Epithelial cell of esophagus (primary cell): ENCODE measurements around the gene LTBP1.

Experiments used
- DNase-seq: peaks from one replicate; pipeline ENCODE4 v3.0.0; 2010; ENCODE audit warnings: low read depth
- H3K4me3 ChIP-seq: 2 replicates; pipeline ENCODE4 v1.5.1; 2011; ENCODE audit warnings: mild to moderate bottlenecking, low read length, control low read depth
- CTCF ChIP-seq: IDR thresholded peaks from 2 replicates; pipeline ENCODE4 v1.5.1; 2011; ENCODE audit warnings: low read depth, mild to moderate bottlenecking, low read length, control low read depth, inconsistent platforms; ENCODE audit not compliant: insufficient read depth; ENCODE audit errors: missing control alignments

The LTBP1 gene

DNA sequence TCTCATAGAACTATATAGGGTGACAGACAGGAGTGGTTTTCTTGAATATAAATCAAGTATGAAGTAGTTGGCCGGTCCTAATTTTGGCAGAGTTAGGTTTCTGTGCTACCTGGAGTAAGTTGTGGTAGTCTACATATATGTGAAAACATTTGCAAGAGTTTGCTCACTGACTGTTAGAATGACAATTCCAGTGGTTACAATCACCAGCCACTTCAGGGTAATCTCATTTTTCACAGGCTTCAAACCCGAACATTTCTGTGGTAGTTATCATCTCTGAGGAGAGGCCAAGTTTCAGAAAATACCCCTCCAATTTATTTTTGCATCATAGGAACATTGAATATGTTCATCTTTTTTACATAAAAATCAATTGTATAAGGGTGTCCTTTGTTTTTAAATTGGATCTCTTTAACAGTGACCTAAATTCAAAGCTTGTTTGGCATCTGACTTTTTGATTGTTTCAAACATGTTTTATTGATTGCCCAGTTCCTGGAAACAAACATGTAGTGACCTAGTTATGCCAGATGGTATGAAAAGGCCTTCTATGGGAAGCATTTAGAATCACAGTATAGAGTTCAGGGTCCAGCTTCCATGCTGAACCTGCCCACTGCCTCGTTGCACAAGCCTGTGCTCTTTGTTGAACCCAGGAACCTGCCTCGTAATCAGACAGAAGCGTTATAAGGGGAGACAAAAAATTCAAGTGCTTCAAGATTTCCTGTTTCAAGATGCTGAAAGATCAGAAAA, 250.6 kb downstream of the LTBP1 start:
- no peak for TF ChIP-seq CTCF
- H3K4me3 ChIP-seq = no peak overlapping the region
- no peak for DNase-seq

DNA sequence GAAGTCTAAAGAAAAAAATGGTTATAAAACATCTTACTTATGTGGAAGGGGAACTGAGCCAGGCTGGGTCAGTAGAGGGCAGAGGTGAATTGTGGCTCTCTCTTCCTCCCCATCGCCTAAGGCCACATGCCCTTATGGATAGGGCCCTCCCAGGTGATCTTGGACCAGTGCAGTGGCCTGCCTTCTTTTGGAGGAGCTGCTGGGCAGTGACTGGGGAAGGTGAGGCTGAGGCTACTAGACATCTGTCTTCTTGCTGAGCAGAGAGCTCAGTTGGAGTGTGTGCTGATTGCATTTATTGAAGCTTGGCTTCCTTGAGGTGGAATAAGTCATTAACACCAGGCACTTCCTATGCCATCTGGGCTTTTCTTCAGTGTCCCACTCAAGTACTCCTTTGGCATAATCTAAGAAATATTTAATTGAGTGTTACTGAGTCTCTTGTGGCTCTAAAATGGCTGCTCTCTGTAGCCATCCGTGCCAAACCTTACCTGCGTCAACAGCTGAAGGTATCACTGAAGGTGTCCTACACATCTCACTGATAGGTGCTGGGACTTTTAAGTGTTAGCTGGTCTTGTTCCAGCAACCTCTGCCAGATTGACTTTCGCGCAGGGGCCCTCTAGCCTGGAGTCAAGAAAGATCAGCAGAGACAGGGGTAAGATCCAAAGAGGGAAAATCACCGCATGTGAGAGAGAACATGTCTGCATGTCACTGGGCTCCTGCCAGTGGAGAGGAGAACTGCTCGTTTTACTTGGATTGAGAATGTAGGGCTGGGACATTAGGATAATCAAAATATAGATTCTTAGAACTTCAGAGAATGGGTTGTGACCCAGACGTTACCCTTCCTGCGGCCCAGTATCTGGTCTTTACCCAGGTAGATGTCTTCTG, 256.1 kb downstream of the LTBP1 start:
- DNase-seq = no peak
- no peak for TF ChIP-seq CTCF
- H3K4me3 ChIP-seq = no peak overlapping the region

- no peak for TF ChIP-seq CTCF
- DNase-seq = no peak
- no peak overlapping the region for H3K4me3 ChIP-seq
Observed at GRCh38 chr2:33204945-33205344, 258.2 kb downstream of the LTBP1 start.

GRCh38 chr2:33205693-33206434, 259.1 kb downstream of the LTBP1 start:
- TF ChIP-seq CTCF = no peak
- no peak overlapping the region for H3K4me3 ChIP-seq
- DNase-seq = no peak

- DNase-seq = no peak
- H3K4me3 ChIP-seq = no peak overlapping the region
- no peak for TF ChIP-seq CTCF
Observed at GRCh38 chr2:33207151-33207740, 260.5 kb downstream of the LTBP1 start.

DNA sequence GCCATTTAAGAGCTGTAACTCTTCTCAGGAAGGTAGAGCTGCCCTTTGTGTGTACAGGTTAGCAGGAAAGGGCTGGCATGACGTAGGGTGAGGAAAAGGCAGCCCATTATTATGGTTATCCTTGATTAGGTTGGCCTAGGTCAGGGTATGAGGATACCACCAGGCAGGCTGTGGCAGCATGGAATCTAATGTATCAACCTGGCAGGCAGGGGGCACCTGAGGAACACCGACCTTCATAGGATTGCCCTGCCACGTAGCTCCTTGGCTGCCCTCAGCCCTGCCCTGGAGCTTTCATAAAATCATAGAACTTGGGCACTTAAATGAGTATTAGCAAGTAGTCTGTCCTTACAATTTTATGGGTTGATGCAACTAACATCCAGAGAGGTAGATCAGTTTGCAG, 261.6 kb downstream of the LTBP1 start:
- no peak for DNase-seq
- H3K4me3 ChIP-seq = no peak overlapping the region
- TF ChIP-seq CTCF = no peak
